ENCODE data around the gene LNX2.

GRCh38 chr13:27624071-27624470, 3.7 kb upstream of the LNX2 start:
- TF ChIP-seq, protein P1, sequence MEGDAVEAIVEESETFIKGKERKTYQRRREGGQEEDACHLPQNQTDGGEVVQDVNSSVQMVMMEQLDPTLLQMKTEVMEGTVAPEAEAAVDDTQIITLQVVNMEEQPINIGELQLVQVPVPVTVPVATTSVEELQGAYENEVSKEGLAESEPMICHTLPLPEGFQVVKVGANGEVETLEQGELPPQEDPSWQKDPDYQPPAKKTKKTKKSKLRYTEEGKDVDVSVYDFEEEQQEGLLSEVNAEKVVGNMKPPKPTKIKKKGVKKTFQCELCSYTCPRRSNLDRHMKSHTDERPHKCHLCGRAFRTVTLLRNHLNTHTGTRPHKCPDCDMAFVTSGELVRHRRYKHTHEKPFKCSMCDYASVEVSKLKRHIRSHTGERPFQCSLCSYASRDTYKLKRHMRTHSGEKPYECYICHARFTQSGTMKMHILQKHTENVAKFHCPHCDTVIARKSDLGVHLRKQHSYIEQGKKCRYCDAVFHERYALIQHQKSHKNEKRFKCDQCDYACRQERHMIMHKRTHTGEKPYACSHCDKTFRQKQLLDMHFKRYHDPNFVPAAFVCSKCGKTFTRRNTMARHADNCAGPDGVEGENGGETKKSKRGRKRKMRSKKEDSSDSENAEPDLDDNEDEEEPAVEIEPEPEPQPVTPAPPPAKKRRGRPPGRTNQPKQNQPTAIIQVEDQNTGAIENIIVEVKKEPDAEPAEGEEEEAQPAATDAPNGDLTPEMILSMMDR (IDR thresholded peaks at IDR 0.05), result no peak
- TF ChIP-seq POLR2AphosphoS5 (IDR thresholded peaks at IDR 0.05), result no peak

All from breast epithelium (tissue), 3 donors.